Superior temporal gyrus (tissue), 1 donor: Measurements from ENCODE around the gene NATD1.

Experiments
- DNase-seq: peaks from one replicate; pipeline ENCODE4 v3.0.0-alpha.2; 2016; ENCODE audit errors: extremely low spot score

The NATD1 gene

GRCh38 chr17:21252796-21253645 is at the start of gene NATD1:
Gene NATD1 (minus strand): TSS chr17:21253410. CDS start chr17:21253264, 146 bp downstream.
- peak; percentile 85 for DNase-seq

GRCh38 chr17:21301593-21302550 is 48.7 kb upstream of the NATD1 start:
- DNase-seq, result no peak

- DNase-seq, result no peak
These were observed 47.7 kb upstream of the NATD1 start for GRCh38 chr17:21300601-21301571.

- no peak for DNase-seq
These were observed 46.9 kb upstream of the NATD1 start for GRCh38 chr17:21299981-21300600.

- no peak for DNase-seq
These were observed 45.8 kb upstream of the NATD1 start for GRCh38 chr17:21298983-21299519.

- DNase-seq, result no peak
These were observed 45.1 kb upstream of the NATD1 start for GRCh38 chr17:21298056-21298982.

GRCh38 chr17:21297597-21297996 is 44.4 kb upstream of the NATD1 start:
- no peak for DNase-seq

- no peak for DNase-seq
These were observed 43.9 kb upstream of the NATD1 start for GRCh38 chr17:21297026-21297520.

GRCh38 chr17:21296097-21297025 is 43.2 kb upstream of the NATD1 start:
- DNase-seq, result peak; percentile 36

- DNase-seq, result no peak
These were observed 42.1 kb upstream of the NATD1 start for GRCh38 chr17:21295036-21295952.

- DNase-seq, result no peak
These were observed 41.3 kb upstream of the NATD1 start for GRCh38 chr17:21294321-21295035.

GRCh38 chr17:21293831-21294210 is 40.6 kb upstream of the NATD1 start:
- no peak for DNase-seq

GRCh38 chr17:21292867-21293830 is 39.9 kb upstream of the NATD1 start:
- no peak for DNase-seq

GRCh38 chr17:21291862-21292261 is 38.7 kb upstream of the NATD1 start:
- no peak for DNase-seq

- no peak for DNase-seq
These were observed 38.1 kb upstream of the NATD1 start for GRCh38 chr17:21291357-21291756.
